ENCODE results near the gene ABCC2.
"Not testable (repeated sequence)": the region's sequence is repeated elsewhere in the genome, so short reads cannot be mapped to it uniquely, and the experiment has no call there.

ABCC2 gene

GRCh38 chr10:99782447-99783286 lies at the start of gene ABCC2:
ABCC2 (plus strand) TSS chr10:99782640; CDS start chr10:99782845, 205 bp downstream.
- no peak for DNase-seq

- DNase-seq = no peak
Measured at GRCh38 chr10:99733366-99733765, 49.1 kb upstream of the ABCC2 start.

- not testable (repeated sequence) for DNase-seq
Measured at GRCh38 chr10:99734111-99734510, 48.3 kb upstream of the ABCC2 start.

- DNase-seq = no peak
Measured at GRCh38 chr10:99740260-99740659, 42.2 kb upstream of the ABCC2 start.

- no peak for DNase-seq
Measured at GRCh38 chr10:99740933-99741559, 41.4 kb upstream of the ABCC2 start.

- DNase-seq = no peak
Measured at GRCh38 chr10:99742254-99742653, 40.2 kb upstream of the ABCC2 start.

GRCh38 chr10:99742701-99743100 lies 39.7 kb upstream of the ABCC2 start:
- DNase-seq = no peak

GRCh38 chr10:99743841-99744240 lies 38.6 kb upstream of the ABCC2 start:
- no peak for DNase-seq

GRCh38 chr10:99746166-99746565 lies 36.3 kb upstream of the ABCC2 start:
- not testable (repeated sequence) for DNase-seq

GRCh38 chr10:99748823-99749451 lies 33.5 kb upstream of the ABCC2 start:
- no peak for DNase-seq

GRCh38 chr10:99750641-99751040 lies 31.8 kb upstream of the ABCC2 start:
- DNase-seq = no peak

GRCh38 chr10:99754670-99755069 lies 27.8 kb upstream of the ABCC2 start:
- no peak for DNase-seq

- DNase-seq = no peak
Measured at GRCh38 chr10:99756159-99756558, 26.3 kb upstream of the ABCC2 start.

- DNase-seq = no peak
Measured at GRCh38 chr10:99758211-99758891, 24.1 kb upstream of the ABCC2 start.

GRCh38 chr10:99760321-99760720 lies 22.1 kb upstream of the ABCC2 start:
- DNase-seq = no peak

GRCh38 chr10:99761365-99761764 lies 21.1 kb upstream of the ABCC2 start:
- no peak for DNase-seq

- no peak for DNase-seq
Measured at GRCh38 chr10:99765672-99766301, 16.7 kb upstream of the ABCC2 start.

GRCh38 chr10:99766302-99766681 lies 16.1 kb upstream of the ABCC2 start:
- no peak for DNase-seq

- DNase-seq = no peak
Measured at GRCh38 chr10:99767901-99768300, 14.5 kb upstream of the ABCC2 start.

GRCh38 chr10:99768556-99768955 lies 13.9 kb upstream of the ABCC2 start:
- no peak for DNase-seq

GRCh38 chr10:99769706-99770105 lies 12.7 kb upstream of the ABCC2 start:
- DNase-seq = no peak

- DNase-seq = no peak
Measured at GRCh38 chr10:99770408-99771045, 11.9 kb upstream of the ABCC2 start.

Data from bone marrow (tissue), 2 donors.